Stimulated activated CD8-positive, alpha-beta memory T cell treated with anti-CD3 and anti-CD28 coated beads, Interleukin-15, amount 100 ng/mL, for 1 hour (primary cell): ENCODE results near the gene EPHA4.

Experiments
- DNase-seq: peaks from one replicate; pipeline ENCODE4 v3.0.0-alpha.2; 2020; ENCODE audit warnings: low read depth

EPHA4 gene

DNA sequence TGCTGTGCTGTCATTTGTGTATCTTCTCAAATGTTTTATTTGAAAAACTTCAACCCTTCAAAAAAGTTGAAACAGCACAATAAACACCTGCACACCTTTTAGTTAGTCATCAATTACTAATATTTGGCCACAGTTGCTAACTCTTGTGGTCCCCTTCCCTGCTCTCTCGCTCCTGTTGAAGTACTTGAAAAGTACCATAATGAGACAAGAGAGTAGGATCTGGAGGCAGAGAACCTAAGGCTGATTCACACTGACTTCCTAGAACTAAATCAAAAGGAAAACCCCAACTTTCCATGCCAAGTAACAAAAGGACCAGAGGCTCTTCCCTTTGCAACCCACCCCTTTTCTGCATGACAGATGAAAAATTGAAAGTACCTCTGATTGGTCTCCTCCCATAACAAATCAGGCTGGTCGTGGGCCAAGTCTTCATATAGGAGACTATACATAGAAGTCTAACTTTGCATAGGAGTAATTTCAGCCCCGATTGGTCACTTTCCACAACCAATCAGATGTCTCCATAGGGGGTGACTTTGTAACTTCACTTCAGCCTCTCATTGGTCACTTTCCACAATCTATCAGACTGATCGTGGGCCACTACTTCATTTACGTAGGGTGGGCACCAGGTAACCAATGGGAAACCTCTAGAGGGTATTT lies 179.7 kb downstream of the EPHA4 start:
- no peak for DNase-seq

GRCh38 chr2:221390878-221391277 lies 181.2 kb downstream of the EPHA4 start:
- no peak for DNase-seq

DNA sequence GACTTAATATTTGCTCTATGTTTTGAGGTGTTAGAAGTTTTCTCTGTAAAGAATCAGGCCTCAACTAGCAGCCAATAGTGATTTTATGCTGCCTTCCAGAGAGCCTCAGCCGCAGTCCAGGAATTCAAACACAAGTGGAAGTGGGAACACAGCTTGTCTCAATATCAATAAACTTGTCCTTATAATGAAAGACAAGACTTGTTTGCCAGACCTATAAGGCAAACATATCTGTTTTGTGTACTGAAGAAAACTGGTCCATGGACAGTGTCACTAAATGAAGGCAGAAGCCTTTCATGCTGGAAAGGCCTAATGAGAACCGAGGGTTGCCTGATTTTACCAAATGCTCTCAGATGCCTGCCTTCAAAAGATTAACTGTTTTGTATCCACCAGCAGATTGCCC lies 182.2 kb downstream of the EPHA4 start:
- no peak for DNase-seq

GRCh38 chr2:221389421-221389820 lies 182.7 kb downstream of the EPHA4 start:
- DNase-seq = no peak

DNA sequence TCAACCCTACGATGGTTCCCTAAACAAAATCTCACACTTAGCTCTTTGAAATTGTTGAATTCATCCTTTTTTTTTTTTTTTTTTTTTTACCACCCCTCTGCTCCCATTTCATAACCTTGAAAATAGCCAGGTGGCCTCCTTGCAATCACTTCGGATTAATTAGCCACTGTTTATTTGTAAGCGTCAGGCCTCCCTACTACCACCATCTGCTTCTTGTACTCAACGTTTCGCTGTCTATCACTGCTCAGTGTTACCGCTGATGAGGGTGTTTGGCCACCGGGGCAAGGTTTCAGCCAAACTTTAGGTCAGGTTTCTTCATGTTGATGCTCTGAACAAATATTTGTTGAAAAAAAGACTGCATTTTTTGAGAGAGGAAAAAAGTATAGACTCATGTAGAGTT lies 183.2 kb downstream of the EPHA4 start:
- DNase-seq = no peak

GRCh38 chr2:221385716-221386115 lies 186.4 kb downstream of the EPHA4 start:
- DNase-seq = no peak

DNA sequence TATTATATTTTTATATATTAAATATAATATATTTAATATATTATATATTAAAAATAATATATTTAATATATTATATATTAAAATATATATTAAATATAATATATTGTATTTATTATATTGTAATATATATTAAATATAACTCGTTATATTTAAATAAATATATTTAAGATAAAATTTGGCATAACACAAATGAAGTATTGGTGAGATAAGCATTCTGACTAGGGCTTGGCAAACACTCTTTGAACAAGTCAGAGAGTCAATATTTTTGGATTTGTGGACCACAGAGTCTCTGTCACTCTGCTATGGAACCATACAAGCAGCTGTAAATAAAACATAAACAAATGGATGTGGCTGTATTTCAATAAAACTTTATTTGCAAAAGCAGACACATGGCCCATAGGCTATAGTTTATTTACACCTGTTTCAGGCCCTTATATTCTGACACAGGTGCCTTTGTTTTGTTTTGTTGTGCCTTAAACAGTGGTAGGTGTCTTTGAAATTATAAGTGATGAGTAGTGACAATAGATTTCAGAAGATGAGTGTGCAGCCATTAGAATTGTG lies 190.1 kb downstream of the EPHA4 start:
- DNase-seq = no peak

GRCh38 chr2:221380686-221381085 lies 191.4 kb downstream of the EPHA4 start:
- no peak for DNase-seq

GRCh38 chr2:221380062-221380461 lies 192.0 kb downstream of the EPHA4 start:
- no peak for DNase-seq

- DNase-seq = no peak
These were observed 194.5 kb downstream of the EPHA4 start for GRCh38 chr2:221377597-221377996.

- DNase-seq = no peak
These were observed 195.0 kb downstream of the EPHA4 start for GRCh38 chr2:221377066-221377465.

GRCh38 chr2:221374234-221374633 lies 197.9 kb downstream of the EPHA4 start:
- DNase-seq = no peak

GRCh38 chr2:221372907-221373306 lies 199.2 kb downstream of the EPHA4 start:
- no peak for DNase-seq

GRCh38 chr2:221372159-221372884 lies 199.8 kb downstream of the EPHA4 start:
- no peak for DNase-seq

DNA sequence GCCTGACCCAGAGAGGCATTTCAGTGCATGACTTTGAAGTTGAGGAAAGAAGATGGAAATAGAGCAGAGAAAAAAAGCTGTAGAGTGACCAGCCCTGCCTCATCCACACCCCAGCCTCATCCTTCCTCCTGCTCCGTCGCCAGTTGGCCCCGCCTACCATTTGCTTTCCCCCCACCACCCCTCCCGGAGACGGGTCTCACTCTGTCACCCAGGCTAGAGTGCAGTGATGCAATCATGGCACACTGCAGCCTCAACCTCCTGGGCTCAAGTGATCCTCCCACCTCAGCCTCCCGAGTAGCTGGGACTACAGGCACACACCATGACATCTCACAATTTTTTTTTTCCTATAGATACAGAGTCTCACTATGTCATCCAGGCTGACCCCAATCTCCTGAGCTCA lies 200.8 kb downstream of the EPHA4 start:
- DNase-seq = no peak

DNA sequence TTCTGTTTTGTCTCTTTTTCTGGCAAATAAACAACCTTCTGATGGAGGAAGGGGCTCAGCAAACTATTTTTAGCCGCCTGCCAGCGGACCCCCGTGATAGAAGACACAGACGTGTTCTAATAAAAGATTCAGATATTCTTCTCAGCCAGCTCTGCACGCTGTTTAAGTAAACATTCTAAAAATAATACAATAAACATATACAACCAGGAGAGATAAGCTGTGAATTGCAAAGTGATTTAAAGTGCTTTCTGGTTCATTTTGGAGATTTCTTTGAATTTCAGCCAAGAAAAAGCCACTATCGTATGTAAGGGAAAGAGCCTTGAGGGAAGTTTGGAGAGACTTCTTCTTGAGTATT lies 201.3 kb downstream of the EPHA4 start:
- DNase-seq = no peak

DNA sequence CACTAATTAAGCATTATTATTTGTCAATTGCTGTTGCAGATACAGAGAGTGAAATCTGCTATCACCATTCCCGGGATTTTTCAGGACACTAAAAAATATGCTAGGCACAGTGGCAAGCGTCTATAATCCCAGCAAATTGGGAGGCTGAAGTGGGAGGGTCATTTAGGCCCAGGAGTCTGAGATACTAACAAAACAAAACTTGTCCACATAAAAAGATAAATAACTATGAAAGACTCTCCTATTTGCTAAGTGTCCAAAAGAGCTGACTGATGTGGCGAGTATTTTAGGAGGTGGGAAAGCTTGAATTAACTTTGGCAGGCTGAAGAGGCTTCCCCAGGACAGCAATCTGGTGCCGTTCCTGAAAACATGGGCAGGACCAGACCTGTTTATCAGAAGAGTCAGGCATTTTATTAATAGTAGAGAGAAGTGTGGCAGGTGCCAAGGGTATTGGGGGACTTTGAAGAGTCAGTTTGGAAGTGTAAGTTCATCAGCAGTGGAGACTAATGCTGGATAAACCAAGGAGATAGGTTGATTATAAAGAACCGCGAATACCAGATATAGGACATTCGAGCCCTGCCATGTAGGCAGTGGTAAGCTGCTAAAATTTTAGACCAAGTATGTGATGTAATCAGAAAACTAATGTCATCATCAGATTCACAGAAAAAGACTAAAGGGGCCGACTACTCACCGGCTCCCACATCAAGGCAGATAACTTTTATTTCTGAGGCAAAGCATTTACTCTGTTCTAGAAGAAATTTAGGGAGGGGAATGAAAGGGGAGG lies 201.8 kb downstream of the EPHA4 start:
- no peak for DNase-seq
